GF-D8 (cell line): ENCODE data around the gene SMARCA4.

Experiments used
- DNase-seq: peaks from one replicate; lab custom pipeline; 2025; lab: John Stamatoyannopoulos, UW

Gene SMARCA4

DNA sequence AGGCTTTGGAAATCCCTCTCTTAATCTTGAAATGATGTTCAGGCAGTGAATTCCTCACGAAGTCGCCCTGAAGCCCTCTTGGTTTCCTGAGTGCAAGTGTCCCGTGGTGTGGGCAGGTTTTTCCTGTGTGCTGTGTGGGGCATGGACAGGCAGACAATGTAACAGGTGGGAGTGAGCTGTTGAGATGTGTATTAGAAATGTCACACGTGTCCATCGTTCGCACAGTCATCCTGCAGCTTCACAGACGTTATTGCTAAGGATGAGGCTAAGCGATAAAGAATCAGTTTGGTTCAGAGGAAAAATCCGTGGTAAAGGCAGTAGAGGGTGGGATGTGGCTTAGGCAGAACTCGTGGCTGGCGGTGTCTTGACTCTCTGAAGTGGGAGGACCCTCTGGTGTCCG, 51.7 kb downstream of the SMARCA4 start:
- DNase-seq = no peak

DNA sequence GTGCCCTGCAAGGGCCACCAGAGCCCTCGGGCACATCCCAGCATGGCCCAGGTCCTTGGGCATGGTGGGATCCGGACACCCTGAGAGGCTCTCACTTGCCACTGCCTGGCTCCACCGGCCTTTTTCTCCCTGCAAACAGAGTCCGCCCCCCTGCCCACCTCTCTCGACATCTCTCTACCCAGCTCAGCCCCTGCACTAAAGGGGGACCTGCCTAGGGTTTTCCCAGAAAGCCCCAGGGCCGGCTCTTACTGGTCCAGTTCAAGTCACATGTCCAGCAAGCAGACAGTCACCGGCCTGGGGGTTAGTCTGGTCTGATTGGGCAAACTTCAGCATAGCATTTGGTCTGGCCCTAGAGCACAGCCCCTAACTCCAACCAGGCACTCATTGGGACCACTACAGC, 52.9 kb downstream of the SMARCA4 start:
- no peak for DNase-seq

DNA sequence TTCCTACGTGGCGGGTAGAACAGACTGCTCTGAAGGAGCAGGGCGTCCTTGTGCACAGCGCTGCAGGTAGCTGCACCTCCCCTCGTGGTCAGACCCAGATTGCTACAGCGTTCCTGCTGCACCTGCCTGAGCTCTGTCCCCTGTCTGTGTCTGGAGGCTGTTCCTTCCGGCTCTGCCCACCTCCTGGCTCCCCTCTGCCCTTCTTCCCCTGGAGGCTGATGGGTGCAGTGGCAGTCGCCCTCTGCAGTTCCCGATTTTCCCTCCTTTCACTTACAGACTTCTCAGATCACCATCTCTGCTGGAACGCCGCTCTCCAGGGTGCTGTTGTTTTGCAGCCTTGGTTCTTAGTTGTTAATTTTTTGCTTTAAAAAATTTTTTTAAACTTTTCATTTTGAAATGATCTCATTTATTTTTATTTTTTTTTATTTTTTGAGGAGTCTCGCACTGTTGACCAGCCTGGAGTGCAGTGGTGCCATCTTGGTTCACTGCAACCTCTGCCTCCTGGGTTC, 53.6 kb downstream of the SMARCA4 start:
- no peak for DNase-seq

DNA sequence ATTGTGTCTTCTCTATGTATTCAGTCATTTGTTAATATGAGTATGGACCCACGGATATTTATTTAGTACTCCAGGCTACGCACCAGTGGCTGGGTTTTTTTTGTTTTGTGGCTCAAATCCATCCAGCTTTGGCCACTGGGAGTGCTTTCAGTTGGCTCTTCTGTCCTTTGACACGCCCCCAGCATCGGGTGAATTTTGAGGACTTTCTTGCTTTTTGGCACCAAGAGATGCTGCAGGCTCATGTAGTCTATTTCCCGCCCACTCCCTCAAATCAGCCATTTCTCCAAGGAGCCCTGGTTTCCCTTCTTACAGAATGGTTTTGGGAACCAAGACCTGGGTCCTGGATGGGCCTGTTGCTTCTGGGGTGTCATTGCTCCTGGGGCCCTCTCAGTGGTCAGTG, 55.8 kb downstream of the SMARCA4 start:
- no peak for DNase-seq

DNA sequence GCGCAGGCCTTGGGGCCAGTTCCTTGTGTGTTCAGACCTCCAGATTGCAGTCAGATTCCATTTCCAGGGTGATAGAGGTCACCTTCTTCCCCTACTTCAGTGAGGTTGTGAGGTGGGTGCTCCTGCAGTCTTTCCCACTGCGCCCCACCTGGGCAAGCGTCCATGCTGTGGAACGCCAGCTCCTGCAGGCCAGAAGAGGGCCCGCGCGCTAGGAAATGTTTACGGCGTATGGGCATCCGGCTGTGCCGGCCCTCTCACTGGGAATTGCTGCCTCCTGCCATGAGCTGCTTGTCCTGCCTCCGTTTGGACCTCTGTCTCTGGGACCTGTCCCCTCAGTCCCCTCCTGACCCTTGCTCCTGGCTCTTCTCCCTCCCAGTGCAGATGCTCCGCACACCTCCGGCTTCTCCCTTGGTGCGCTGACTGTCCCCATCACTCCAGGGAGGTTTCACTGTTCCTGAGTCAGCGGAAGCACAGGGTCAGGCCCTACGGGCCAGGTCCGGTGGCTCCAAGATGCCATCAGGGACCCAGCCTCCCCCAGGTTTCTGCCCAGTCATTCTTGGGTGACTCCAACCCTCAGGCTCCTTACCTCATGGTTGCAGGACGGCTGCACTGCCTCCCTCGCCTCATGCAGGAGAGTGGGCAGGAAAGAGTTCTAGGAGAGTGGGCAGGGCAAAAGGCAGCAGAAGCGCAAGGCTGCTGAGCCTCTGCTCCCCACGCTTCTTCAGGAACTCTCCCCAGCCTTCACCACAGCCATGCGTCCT, 56.6 kb downstream of the SMARCA4 start:
- DNase-seq = no peak

DNA sequence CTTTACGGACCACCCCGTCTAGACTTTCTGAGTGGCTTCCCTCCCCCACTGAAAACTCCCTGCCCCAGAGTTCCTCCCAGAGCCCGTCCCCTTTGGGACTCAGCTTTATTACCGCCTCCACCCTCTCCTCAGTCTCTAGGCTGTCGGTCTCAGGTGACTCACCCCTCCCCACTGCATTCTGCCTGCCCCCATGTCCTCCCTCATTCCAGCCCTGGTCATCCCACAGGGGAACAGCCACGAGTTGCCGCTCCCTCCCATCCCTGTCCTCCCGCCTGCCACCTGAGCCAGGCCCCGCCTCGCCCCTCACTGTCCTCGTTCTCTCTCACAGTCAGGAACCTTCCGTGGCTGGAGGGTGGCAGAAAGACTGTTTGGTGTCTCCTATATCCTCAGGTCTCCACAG, 57.3 kb downstream of the SMARCA4 start:
- no peak for DNase-seq

DNA sequence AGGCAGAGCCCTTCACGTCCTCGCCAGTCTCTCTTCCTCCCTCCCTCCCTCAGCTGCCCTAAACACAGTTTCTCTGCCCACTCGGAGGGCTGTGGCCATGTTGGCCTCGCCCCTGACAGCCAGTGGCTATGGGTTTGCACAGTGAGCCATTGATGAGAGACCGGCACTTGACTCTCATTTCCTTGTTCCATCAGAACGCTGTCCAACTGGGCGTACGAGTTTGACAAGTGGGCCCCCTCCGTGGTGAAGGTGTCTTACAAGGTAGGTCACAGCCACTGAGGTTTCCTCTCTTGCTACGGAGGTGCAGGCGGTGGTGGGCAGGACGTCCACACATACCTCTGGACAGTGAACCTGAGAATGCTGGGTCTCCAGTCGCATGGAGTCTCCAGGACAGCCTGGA, 57.9 kb downstream of the SMARCA4 start:
- DNase-seq = no peak

DNA sequence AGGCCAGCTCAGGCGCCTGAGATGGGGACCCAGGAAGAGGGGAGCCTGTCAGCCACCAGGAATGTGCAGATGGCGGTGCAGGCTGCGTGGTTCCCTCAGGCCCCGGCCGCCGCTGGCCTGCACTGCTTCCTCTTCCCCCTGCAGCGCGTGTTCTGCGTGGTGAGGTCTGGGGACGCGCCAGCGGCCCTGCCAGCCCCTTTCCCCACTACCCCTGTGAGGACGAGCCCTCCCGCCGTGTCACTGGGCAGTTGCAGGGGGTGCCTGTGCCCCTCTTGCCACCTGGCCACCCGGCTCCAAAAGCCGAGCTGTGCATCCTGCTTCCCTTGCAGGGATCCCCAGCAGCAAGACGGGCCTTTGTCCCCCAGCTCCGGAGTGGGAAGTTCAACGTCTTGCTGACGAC, 58.4 kb downstream of the SMARCA4 start:
- DNase-seq = no peak

DNA sequence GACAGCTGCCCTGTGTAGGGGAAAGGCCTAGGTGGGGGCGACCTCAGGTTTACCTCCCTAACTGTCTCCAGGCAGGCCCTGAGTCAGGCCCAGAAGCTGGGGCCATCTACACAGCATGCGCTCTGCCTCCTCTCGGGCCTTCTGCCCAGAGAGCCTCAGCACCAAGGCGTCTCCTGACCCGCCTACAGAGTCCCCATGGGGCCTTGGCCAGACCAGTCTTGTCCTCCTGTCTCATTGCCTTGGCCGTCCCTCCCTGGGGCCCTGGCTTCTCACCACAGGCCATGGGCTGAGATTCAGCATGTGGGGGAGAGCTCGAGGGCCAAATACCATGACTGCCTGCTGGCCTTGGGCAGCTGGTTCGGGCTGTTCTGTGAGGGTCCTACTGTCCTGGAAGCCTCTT, 59.0 kb downstream of the SMARCA4 start:
- DNase-seq = no peak

DNA sequence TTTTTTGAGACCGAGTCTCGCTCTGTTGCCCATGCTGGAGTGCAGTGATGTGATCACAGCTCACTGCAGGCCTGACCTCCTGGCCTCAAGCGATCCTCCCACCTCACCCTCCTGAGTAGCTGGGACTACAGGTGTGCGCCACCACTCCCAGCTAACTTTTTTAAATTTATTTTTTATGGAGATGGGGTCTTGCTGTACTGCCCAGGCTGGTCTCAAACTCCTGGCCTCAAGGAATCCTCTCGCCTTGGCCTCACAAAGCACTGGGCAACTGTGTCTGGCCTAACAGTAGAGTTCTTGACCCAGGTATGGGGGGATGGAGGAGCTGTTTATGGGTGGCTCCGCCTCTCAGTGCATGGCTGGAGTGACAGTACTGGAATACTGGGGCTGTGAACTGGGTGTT, 59.6 kb downstream of the SMARCA4 start:
- no peak for DNase-seq

DNA sequence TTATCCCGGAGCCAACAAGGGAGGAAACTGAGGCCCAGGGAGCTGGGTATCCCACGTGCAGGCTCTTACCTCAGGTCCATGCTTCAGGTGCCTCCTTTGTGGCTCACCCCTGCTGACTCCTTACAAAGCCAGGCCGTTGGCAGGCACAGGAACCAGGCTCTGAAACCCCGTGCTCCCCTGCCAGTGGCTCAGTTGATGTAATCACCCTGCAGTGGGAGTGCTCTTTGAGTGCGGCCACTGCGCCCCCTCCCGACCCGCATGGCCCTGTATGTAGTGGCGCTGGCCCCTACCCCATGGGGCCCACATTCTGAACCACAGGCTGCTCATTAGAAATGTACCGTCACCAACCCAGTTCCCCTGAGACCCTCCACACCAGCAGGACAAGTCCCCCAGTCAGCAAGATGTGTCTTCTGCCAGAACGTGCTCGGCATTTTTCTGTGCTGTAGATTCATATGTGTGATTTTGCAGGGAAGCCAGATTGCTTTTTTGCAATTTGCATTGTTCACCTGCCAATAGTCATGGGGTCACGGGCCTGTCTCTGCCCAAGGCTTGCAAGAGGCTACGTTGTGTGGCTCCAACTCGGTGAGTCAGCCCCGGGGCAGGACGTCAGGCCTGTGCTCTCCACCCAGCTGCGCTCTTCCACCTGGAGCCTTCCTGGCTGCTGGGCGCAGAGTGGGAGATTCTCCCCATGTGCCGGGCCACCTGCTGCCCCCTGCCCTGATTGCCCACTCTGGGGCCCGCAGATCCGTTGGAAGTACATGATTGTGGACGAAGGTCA, 60.3 kb downstream of the SMARCA4 start:
- DNase-seq = no peak

DNA sequence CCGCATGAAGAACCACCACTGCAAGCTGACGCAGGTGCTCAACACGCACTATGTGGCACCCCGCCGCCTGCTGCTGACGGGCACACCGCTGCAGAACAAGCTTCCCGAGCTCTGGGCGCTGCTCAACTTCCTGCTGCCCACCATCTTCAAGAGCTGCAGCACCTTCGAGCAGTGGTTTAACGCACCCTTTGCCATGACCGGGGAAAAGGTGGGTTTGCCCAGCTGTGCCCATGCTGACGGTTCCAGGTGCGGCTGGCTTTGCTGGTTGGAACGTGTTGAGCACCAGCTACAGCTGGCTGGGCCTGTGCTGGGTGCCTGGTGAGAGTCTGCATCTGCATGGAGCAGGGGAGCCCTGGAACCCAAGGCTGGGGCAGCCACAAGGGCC, 60.9 kb downstream of the SMARCA4 start:
- no peak for DNase-seq

DNA sequence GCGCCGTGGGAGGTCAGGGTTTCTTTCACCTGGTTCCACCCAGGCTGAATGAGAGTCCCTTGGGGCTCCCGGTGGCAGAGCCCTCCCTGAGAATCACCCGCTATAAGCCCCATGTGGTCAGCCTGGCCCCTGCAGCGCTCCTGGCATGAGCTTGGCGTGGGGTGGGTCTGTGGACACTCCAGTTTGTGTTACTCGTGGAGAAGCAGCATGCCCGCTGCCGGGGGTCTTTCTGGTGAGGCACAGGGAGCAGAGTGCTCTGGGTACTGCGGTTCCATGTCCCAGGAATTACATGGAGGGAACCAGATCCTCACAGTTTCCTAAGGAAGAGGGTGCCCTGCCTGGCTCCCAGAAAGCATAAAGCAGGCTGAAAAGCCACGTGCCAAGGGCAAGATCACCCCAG, 62.2 kb downstream of the SMARCA4 start:
- DNase-seq = no peak

DNA sequence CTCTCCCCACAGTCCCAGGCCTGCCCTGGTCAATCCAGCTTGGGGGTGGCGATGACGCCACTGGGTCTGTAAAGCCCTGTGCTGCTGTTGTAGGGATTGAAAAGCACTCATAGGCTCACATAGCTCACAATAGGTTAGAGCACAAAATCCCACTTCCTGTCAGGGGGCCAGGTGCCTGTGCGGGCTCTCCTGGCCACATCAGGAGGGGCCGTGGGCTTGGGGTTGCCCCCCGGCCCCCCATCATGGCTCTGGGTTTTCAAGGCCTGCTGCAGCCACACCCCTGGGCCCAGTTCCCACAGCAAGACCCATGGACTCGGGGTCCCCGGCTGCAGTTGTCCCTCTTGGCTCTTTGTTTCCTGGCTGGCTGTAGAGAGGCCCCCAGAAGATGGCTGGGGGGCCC, 62.9 kb downstream of the SMARCA4 start:
- no peak for DNase-seq

DNA sequence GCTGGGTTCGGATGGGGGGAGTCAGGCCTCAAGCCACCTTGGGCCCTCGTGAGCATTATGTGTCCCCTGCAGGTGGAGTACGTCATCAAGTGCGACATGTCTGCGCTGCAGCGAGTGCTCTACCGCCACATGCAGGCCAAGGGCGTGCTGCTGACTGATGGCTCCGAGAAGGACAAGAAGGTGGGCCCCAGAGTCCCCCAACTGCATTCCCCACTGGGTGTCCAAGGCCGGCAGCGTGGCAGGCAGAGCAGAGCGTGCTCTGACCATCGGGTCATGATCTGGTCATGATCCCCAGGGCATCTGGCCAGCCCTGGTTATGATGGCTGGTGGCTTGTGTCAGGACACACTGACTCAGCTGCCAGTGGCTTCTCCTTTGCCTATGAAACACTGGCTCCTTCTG, 63.4 kb downstream of the SMARCA4 start:
- DNase-seq = no peak

DNA sequence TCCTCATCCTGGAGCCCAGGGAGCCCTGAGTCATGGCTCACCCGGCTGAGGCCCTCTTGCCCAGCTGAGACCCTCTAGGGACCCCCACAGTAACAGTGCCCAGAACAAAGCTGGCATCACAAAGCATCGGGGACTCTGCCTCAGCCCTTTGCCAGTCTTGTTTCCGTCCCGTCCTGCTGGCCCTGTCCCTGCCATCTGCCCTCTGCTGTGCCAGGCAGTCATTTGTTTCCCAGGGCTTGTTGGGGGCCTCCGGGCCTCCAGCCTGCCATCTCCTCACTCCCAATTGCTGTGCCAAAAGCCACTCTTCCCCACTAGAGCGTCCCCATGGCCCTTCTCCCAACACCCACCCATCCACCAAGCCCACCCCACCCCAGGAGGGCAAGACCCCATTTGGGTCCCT, 64.2 kb downstream of the SMARCA4 start:
- DNase-seq = no peak

DNA sequence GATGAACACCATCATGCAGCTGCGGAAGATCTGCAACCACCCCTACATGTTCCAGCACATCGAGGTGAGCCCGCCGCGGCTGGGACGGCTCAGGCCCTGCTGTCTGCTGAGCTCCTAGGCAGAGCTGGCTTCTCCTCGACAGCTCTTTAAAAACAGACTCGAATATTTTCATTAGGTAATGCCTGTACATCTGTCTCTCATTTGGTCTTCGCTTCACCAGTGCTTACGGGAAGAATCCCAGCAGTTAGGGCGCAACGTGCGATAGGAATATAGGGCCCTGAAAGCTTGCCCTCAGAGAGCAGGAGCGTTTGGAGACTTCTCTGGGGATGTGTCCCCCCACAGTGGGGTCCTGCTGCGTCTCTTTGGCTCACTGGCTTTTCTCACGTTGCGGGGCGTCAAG, 64.6 kb downstream of the SMARCA4 start:
- no peak for DNase-seq

DNA sequence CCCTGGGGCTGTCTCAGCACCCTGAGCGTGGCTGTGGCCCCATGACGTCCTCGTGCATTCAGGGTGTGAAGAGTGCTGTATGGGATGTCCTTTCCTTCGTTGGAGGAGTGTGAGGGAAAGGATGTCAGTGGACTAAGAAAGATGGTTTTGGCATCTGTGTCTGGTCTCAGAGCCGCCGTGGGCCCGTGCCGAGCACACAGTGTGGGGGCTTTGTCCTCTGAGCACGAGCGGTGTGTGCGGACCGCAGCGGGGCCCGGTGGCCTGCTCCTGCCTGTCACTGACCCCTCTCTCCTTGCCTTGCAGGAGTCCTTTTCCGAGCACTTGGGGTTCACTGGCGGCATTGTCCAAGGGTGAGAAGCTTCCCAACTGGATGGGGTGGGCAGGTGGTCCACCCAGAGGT, 65.2 kb downstream of the SMARCA4 start:
- no peak for DNase-seq

DNA sequence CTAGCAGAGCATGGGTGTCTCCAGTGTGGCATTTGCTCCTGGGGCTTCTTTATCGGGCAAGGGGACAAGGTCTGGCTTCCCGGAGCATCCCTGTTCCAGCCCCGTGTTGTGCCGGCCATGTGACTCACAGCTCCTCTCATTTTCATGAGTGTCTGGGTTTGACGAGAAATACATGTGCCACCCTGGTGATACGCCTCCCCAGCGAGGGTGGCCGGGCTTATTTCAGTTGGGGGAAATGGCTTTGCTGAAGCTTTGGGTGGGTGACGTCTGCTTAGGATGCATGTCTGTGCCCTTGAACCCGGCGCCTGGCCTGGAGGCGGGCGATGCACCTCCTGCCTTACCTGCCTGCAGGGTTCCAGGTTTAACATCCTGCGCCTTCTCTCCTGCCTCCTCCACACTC, 66.6 kb downstream of the SMARCA4 start:
- no peak for DNase-seq

DNA sequence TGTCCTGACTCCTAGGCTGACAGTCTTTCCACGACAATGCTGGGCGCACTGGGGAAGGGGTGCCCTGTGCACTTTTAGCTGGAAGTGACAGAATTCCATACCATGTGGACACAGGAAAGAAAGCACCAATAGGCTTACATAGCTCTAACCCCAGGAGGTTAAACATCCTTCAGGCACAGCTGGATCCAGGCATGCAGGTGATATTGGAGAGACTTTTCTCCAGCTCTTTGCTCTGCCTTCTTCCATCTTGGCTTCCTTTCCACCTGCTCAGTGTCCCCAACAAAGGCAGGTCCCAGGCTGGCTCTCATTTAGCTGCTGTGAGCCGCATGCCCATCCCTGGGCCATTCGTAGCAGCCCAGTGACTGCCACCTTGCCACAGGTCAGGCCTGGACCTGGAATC, 67.3 kb downstream of the SMARCA4 start:
- no peak for DNase-seq

DNA sequence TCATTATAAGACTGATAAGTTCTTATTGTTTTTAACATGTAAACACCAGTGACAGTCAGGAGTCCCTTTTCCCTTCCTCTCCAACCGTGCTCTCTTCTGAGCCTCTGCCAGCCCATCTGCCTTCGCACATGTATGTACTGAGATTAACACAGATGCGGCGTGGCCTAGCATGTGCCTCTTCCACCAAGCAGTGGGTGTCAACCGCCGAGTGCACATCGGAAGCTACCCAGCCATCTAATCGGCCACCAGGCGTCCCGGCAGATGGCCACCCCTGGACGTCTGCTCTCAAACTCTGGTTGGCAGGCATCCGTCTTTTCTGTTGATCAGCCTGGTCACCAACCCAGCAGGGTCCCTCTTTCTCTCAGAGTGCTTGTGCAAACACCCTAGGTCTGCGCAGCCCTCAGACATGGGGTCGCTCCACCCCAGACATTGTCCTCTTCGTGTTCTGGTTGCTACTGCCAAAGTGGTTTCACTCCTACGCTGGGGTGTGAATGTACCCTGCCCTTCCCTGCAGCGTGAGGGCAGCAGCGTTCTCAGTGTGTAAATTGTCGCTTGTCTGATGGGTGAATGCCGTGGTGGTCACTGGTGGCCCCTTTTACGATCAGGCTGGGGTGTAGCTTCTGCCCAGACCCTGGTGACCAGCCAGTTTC, 70.7 kb downstream of the SMARCA4 start:
- DNase-seq = no peak

DNA sequence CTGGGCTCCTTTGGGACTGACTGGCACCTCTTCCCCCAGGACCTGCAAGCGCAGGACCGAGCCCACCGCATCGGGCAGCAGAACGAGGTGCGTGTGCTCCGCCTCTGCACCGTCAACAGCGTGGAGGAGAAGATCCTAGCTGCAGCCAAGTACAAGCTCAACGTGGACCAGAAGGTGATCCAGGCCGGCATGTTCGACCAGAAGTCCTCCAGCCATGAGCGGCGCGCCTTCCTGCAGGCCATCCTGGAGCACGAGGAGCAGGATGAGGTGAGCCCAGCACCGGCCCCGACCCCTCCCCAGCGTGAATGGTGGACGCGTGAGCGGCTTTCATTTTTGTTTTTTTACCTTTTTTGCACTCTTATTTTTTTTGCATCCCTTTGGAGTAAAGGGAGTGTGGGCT, 72.4 kb downstream of the SMARCA4 start:
- no peak for DNase-seq

DNA sequence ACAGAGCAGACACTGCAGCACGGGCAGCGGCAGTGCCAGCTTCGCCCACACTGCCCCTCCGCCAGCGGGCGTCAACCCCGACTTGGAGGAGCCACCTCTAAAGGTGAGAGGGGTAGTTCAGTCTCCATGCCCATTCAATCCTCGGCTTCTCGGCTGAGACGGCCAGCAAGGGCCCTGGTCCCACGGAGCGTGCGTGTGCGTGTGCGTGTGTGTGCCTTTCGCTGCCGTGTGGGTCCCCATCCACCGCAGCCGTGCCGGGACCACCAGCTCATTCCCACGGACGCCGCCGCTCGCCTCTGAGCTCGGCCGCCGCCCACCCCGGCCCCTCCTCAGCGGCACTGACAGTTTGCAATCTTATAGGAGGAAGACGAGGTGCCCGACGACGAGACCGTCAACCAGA, 72.9 kb downstream of the SMARCA4 start:
- no peak for DNase-seq
